Fibroblast of skin of left quadriceps (primary cell): ENCODE data around the gene DIRAS3.
"Not testable (repeated sequence)": the region's sequence is repeated elsewhere in the genome, so short reads cannot be mapped to it uniquely, and the experiment has no call there.

Experiments used
- DNase-seq, 2 experiments: peaks; one replicate each; pipeline ENCODE4 v3.0.0-alpha.2; 2013; ENCODE audit warnings: low read depth in 2 of 2

Gene DIRAS3

DNA sequence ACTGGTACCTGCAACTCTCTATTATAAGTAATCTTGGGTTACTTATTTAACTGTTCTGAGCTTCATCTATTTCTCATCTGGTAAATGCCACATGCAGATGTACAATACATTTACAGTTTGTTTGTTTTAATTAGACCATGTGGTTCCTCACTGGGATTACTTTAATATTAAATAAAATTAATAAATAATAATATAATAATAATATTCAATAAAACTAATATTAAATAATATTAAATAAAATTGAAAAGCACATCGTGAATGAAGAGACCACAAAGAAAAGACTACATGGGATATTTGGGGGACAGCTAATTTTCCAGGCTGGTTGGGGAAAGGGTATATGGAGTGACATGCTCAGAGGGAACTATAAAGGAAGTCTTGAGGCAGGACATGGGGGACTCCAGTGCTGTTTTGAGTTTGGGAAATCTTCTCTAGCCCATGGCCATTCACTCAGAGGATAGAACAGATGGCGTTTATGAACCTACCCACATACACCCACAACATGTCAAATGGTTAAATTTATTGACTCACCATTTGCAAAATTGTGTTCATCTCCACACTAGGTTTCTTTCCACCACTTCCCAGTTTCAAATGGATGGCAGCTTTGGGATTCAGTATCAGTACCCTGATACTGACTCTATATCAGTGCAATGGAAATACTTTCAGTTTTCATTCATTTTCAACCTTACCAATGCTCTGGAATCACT, 25.6 kb downstream of the DIRAS3 start:
- DNase-seq, result no peak

DNA sequence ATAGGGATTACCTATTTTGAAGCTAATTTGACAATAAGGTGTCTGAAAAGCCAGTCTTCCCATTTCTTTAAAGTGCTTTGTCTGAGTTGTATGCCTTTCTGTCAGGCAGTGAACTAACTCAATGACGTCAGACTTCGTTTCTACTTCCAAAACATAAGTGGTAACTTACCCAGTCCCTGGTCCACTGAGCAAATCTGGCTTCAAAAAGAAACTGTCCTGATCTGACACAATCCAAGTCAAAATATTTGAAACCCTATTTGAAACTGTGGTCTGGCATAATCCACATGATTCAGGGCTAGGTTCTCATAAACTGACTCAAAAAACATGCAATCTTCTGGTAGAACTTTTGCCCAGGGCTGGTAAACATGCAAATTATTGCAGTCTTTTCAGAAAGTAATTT, 34.0 kb downstream of the DIRAS3 start:
- DNase-seq, result no peak

DNA sequence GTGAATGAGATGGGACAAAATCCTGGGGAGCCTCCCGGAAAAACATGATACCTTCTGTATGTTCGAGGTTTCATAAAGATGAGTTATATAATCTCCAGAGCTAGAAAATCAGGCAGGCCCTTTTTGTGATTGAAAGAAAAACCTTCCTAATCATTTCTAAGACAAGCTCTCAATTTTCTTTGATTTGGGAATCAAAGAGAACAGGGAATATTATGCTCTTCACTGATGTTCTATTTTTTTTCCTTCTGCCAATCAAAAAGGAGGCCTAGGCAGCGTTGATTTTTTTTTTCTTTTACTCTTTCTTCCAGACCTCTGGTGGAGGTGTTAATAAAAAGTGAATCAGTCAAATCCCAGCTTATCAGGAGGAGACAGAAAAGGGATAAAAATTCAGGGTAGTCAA, 34.5 kb downstream of the DIRAS3 start:
- DNase-seq, result no peak

DNA sequence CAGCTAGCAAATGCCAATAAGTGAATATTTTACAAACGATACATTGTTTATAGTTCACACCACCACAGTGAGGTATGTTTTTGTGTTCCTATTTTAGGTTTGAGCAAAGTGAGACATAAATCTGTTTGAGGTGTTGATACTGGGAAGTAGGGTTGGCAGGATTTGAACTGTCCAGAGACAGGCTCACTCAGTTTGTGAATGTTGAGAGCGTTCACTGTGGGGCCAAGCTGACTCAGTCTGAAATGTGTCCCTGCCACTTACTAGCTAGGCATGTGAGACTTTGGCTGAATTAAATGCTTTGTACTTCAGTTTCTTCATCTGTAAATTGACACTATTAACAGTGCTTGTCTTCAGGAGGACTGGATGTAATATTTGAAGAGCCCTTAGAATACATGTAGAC, 35.1 kb downstream of the DIRAS3 start:
- DNase-seq, result no peak

DNA sequence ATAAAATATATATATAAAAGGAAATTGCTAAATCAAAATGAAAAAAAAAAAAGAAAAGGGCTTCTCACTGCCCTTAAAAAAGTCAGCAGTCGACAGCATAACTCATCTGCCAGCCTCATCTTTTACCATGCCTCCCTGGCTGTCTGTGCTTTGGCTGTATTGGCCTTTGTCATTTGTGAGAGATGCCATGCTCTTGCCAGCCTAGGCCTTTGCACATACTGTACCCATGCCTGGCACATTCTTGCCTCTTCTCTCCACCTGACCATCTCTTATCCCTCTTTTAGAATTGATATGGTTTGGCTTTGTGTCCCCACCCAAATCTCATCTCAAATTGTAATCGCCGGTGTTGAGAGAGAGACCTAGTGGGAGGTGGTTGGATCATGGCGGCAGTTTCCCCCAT, 37.1 kb downstream of the DIRAS3 start:
- no peak for DNase-seq

DNA sequence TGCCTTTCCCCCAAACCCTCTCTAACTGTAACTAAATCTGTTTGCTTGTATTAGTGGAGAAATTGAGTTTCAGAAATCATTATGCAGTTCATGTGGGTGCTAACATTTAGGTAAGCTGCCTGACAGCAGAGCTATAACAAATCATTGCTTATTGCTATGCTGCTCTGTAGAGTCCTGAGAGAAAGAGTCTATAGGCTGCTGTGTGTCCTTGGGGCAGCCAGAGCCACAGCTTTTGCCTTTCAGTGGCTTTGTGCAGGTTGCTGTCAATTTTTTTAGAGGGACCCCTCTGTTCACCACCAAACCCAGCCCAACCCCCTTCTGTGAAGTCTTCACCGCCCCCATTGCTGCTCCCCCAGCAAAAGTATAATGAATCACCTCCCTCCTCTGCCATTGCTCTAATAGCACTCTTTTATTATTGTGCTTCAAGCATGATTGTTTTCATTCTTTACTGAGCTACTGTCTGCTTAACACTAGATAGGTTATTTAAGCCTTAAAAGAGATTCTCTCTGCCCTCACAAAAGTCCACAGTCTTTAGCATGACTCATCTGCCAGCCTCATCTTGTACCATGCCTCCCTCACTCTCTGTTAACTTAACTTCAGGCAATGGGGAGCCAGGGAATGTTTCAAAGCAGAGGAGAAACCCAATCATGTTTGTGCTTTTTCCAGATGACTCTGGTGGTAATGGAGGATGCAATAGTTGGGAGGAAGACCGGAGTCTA, 38.6 kb downstream of the DIRAS3 start:
- DNase-seq, result no peak

DNA sequence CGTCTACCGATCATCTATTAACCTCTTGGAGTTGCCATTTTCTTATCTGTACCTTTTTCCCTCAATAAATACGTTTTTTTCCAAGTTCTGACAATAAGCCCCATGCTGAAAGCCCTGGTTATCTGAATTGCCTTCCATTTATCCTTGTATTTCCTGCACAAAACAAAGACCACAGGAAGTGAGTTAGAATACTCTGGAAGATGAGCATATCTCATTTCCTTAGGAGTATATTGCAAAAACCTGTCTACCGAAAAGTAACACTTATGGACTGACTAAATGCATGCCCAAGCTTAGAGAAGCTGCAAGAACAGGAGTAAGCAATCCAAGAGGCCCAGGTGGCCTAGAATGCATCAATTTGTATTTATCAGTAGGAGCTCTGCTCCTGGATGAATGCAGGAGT, 39.9 kb downstream of the DIRAS3 start:
- DNase-seq, result no peak

DNA sequence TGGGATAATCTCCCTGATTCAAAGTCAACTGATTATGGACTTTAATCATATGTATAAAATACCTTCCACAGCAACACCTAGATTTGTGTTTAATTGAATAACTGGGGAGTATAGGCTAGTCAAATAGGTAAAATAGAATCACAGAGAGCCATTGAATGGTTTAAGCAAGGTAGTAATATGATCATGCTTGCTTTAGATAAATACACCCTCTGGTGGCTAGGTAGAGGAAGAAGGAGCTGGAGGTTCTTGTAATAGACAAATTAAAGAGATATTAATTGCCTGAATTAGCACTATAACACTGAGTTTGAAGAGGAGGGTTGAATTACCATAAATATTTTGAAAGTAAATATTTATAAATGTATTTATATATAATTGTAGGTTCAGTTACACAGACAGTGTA, 40.3 kb downstream of the DIRAS3 start:
- no peak for DNase-seq

DNA sequence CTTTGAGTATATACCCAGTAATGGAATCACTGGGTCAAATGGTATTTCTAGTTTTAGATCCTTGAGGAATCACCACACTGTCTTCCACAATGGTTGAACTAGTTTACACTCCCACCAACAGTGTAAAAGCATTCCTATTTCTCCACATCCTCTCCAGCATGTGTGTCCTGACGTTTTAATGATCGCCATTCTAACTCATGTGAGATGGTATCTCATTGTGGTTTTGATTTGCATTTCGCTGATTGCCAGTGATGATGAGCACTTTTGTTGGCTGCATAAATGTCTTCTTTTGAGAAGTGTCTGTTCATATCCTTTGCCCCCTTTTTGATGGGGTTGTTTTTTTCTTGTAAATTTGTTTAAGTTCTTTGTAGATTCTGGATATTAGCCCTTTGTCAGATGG, 46.8 kb downstream of the DIRAS3 start:
- DNase-seq, result not testable (repeated sequence)

DNA sequence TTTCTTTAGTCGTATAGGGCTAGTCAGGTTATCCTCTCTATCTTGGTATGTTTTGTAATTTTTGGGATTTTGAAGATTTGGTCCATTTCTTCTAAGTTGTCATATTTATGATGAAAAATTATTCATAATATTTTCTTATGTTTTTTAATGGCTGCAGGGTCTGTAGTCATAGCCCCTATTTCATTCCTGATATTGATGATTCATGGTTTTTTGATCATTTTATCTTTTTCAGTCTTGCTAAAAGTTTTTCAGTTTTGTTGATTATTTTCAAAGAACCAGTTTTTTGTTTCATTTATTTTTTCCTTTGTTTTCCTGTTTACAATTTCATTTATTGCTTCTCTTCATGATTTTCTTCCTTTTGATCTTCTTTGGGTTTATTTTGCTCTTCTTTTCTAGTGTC, 50.2 kb downstream of the DIRAS3 start:
- DNase-seq, result no peak

DNA sequence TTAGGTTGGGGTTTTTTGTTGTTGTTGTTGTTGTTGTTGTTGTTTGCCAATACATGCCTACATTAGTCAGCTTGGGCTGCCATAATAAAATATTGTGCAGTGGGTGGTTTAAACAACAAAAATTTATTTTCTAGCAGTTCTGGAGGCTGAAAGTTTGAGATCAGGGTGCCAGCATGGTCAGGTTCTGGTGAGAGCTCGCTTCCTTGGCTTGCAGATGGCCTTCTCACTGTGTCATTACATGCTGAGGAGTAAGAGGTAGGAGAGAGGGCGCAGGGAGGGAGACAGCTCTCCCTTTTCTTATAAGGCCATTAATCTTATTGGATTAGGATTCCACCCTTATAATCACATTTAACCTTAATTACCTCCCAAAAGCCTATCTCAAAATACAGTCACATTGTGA, 52.7 kb downstream of the DIRAS3 start:
- no peak for DNase-seq
